Stimulated activated CD8-positive, alpha-beta memory T cell treated with anti-CD3 and anti-CD28 coated beads, Interleukin-12 subunit alpha, Interleukin-12 subunit beta, amount 100 ng/mL, for 1 hour (primary cell): Measurements from ENCODE around the gene COL1A2.

Source experiments
- DNase-seq: peaks from one replicate; pipeline ENCODE4 v3.0.0-alpha.2; 2020; ENCODE audit warnings: low read depth

The COL1A2 gene

GRCh38 chr7:94382746-94383145 is 11.9 kb upstream of the COL1A2 start:
- DNase-seq, result no peak

DNA sequence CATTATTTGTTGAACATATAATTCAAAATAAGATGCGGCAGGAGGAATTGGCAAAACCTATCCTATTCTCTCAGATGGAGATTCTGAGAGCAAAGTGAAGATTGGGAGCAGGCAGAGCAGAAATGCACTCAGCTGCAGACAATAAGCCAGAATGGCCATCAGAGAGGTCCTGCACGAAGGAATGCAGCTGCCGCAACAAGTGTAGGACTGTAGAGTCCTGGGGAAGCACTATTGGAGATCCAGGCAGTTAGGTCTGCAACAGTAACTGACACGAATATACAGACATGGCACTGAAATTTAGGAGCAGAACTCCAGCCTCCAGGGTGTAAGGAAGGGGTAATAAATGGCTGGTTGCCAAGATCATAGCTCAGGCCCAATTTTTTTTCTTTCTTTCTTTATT is 10.4 kb upstream of the COL1A2 start:
- no peak for DNase-seq

DNA sequence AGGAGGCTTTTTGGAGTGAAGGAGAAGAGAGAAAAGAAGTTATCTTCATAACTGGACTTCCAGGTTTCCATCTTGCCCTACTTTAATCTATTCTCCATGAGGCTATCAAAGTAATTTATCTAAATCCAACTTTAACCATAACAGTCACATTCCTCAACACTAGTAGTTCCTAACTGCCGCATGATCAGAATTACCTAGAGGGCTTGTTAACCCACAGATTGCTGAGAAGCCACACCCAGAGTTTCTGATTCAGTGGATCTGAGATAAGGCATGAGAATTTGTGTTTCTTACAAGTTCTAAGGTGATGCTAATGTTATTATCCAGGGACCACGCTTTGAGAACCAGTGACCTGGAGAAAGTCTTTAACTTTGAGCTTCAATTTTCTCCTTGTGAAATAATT is 8.3 kb upstream of the COL1A2 start:
- no peak for DNase-seq

DNA sequence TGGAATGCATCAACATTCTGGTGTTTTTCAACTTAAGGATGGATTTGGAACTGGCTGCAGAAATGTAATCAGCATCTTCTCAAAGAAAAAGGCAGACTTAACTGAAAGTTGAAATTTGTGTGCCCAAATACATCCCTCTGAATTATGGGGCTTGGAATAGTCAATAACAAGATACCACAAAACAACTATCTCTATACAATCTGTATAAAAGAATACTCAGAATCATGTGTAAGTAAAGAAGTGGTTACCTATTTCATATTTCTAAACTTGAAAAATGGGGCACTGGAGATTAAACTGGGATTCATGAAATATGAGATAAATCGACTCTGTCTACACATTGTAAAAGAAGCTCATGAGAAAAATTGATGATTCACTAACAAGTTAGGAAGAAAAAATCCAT is 6.2 kb upstream of the COL1A2 start:
- DNase-seq, result no peak

DNA sequence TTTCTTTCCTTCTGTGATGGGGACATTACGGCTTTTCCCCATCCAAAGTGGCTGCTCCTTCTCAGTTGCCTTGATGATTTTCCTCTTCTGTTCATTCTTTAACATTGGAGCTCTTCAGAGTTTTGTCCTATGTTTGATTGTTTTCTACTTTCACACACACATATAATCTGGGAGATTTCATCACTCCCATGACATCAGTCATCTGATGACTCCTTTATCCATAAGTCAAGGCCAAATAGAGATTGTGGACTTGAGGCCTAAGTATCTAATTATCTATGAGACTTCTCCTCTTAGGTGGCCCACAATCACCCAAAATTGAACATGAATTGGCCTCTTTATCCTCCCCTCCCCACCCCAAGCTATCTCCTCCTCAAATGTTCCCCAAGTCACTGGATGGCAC is 5.3 kb upstream of the COL1A2 start:
- DNase-seq, result no peak

GRCh38 chr7:94391726-94392392 is 2.8 kb upstream of the COL1A2 start:
- DNase-seq, result no peak

DNA sequence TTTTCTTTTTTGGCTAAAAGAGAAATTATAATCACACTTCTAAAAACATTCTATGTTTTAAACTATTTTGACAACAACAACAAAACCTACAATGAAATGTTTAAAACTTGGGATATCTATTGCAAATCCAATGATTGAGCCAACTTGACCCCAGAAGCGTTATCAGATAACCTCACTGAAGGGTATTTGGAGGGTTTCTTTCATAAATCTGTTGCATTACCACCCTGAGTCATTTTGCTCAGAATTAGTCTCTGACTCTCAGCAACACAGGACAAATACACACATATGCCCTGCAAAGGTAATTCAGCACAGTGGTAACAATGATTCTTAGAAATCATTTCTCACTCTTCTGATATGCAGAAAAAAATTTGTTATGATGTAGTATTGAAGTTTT is 2.3 kb upstream of the COL1A2 start:
- no peak for DNase-seq

- no peak for DNase-seq
Measured at GRCh38 chr7:94393246-94394108, 1.2 kb upstream of the COL1A2 start.

DNA sequence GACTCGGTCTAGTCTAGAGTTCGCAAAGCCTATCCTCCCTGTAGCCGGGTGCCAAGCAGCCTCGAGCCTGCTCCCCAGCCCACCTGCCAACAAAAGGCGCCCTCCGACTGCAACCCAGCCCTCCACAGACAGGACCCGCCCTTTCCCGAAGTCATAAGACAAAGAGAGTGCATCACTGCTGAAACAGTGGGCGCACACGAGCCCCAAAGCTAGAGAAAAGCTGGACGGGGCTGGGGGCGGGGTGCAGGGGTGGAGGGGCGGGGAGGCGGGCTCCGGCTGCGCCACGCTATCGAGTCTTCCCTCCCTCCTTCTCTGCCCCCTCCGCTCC is 622 bp upstream of the COL1A2 start:
- DNase-seq, result no peak

- no peak for DNase-seq
Measured at GRCh38 chr7:94395141-94396036, 694 bp downstream of the COL1A2 start.

GRCh38 chr7:94396037-94396431 is 1.3 kb downstream of the COL1A2 start:
- DNase-seq, result no peak

DNA sequence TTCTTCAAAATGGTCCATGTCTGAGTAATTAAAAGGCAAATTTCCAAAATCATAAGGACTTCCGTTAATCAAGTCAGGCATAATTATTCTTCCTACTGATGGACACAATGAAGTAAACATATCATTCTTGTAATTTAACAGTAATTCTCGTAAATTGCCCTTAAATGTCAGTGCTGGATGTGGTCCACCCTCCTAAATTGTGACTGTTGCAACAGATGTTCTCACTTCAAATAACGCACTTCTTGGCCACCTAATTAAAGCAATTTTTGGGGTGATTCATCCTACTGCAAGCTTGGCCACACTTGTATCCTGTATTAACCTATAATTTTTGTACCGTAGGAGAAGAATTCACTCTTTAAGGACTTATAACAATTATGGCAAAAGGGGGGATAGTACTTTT is 1.9 kb downstream of the COL1A2 start:
- no peak for DNase-seq

DNA sequence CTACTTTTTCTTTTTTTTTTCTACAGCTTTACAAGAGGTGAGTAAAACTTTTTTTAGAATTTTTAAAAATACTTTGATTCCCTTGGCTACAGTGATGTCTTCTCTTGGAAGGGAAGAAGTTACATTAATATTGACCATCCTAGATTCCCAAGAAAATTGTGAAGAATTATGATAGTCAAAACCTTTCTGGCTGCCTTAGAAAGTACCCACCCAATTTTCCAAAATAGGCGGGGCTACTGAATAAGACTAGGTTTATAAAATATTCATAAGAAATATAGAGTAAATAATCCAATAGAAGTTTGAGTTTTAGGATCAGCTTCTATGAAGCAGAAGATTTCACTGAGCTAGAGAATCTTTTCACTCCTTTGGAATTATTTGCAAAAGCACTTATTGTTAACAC is 3.0 kb downstream of the COL1A2 start:
- no peak for DNase-seq

DNA sequence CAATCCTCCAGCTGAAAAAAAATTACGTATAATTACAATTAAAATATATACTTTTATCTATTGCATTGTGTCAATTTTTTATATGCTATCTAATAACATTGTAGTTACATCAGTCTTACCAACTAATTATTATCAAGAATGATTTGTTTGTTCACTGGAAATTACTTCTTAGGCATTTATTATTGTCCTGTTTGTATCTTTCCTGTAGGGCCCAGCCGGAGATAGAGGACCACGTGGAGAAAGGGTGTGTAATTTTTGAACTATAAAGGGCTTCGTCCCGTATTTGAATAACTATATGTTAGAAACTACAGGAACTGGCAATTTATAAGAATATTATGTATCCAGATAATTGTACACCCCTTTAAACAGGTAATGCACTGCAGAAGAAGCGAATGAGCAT is 4.1 kb downstream of the COL1A2 start:
- no peak for DNase-seq

DNA sequence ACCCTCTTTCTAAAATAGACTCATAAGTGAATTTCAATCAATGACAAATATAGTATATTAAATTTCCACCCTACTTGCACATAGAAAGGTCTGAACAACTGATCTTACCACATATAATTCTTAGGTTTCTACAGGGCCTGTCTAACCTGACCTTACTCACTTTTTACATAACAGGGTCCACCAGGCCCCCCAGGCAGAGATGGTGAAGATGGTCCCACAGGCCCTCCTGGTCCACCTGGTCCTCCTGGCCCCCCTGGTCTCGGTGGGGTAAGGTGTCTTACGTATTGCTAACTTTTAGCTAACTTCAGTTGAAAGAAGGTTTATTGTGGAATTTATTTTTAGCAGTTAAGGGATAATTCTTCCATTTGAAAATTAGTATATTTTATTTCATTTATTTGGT is 5.3 kb downstream of the COL1A2 start:
- DNase-seq, result no peak

DNA sequence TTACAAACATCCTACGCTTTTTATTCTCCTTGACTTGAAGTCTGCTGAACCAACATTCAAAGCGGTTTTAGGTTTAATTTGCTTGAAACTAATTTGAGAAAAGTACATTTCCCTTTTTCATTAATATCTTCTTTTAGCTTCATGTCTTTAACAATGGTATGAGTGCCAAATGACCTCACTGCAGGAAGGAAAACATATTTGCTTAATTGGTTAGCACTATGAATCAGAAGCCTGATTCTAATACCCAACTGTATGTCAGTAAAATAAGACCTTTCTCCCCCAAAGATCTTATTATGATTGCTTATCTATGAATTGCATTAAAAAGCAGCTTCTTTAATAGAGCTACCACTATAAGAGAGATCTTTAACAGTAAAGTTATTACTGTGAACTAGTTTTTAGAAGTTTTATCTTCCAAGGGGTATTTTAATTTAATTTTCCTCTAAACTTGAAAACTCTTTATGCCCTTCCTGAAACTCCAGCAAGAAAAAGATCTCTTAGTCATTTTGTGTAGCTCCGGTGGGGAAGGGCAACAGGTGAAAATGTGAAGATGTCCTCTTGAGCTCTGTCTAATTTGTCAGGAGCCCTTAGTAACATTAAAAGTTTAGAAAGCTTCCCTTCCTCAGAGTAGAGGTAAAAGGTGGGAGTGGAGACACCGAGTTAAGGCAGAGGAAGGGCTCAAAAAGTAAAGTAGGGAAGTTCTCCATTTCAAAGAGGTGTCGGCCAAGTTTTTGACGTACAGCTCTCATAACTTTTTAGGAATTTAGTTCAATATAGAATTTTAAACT is 6.1 kb downstream of the COL1A2 start:
- DNase-seq, result no peak

GRCh38 chr7:94401428-94401814 is 6.7 kb downstream of the COL1A2 start:
- no peak for DNase-seq

GRCh38 chr7:94403546-94403945 is 8.9 kb downstream of the COL1A2 start:
- no peak for DNase-seq

GRCh38 chr7:94405506-94405905 is 10.8 kb downstream of the COL1A2 start:
- DNase-seq, result no peak

- no peak for DNase-seq
Measured at GRCh38 chr7:94406696-94407095, 12.0 kb downstream of the COL1A2 start.

DNA sequence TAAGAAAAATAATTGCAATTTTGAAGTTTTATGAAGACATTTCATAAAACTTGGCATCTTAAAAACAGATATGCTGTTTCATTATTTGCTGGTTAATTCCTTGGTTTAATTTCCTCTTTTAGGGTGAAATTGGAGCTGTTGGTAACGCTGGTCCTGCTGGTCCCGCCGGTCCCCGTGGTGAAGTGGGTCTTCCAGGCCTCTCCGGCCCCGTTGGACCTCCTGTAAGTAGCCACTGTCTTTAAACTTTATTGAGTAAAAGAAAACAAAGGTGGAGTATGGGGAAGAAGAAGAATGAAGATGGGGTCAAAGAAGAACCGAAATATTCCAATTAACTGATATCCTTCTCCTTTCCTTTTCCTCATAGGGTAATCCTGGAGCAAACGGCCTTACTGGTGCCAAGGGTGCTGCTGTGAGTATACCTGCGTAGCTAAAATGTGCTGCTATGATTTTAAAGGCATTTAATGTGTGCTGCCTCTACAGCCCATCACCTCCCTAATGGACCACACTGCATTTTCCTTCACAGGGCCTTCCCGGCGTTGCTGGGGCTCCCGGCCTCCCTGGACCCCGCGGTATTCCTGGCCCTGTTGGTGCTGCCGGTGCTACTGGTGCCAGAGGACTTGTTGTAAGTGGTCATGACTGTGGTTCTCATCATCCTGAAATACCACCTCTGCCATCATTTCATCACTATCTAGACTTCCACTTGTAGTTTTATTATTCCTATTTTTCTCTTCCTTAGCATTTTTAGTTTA is 14.7 kb downstream of the COL1A2 start:
- no peak for DNase-seq
